K562 (cell line): ENCODE results near the gene OSBPL3. TPM values are rescaled to one million over a fixed set of nuclear protein-coding genes. Genes with fewer than 3 reads are reported as not detected.

Experiments used
- ATAC-seq: fragments of 200-7000 bp; cut with Tn5 transposase; 3 replicates; pipeline ENCODE4 v1.9.1; 2020; ENCODE audit warnings: moderate library complexity
- BruUV-seq: library from RNA; stranded (reverse); fragments of 400-500 nt; replicated peaks from 2 replicates; lab custom pipeline; 2021; lab: Mats Ljungman, UMichigan
- CTCF ChIA-PET: fragments of 300-600 bp; formaldehyde crosslinking; extraction: SDS; loops from one replicate; lab custom pipeline; 2021; ENCODE audit warnings: low intra/inter-chr PET ratio; lab: Yijun Ruan, JAX
- POLR2A ChIA-PET: fragments of 300-600, 350-650 bp; sonication (Branson Sonifier 250); formaldehyde crosslinking; extraction: SDS; loops from one replicate; lab custom pipeline; 2021; ENCODE audit warnings: antibody characterized with exemption, inconsistent platforms; lab: Yijun Ruan, JAX
- DNase-seq, 4 experiments: peaks; one replicate each; pipeline versions ENCODE4 v3.0.0 to v3.0.0-alpha.2; 2011 to 2018; ENCODE audit warnings: low spot score in 3 of 4, mixed read lengths in 3 of 4; ENCODE audit errors: extremely low read depth in 1 of 4
- FAIRE-seq: peaks from 2 replicates; lab custom pipeline; 2011; peaks lifted over from hg19 to GRCh38; lab: Jason Lieb, UNC
- H2AFZ ChIP-seq: 2 replicates; pipeline ENCODE4 v1.6.0; 2011; ENCODE audit warnings: low read depth, low read length, control low read depth, inconsistent platforms
- H3K27ac ChIP-seq: fragments of 200-600 bp; 3 replicates; pipeline ENCODE4 v1.8.0; 2011; ENCODE audit warnings: low read depth, mild to moderate bottlenecking, control low read depth, inconsistent platforms, low read length, moderate library complexity, mixed read lengths; ENCODE audit errors: extremely low read depth
- H3K27me3 ChIP-seq, 2 experiments: fragments of 300-600 bp in 1 of 2; 2 replicates in 1 of 2; 3 replicates in 1 of 2; pipeline versions ENCODE4 v1.6.0 to v1.8.0; 2011; ENCODE audit warnings: inconsistent platforms in 2 of 2, low read length in 2 of 2, mild to moderate bottlenecking in 1 of 2, mixed read lengths in 1 of 2, moderate library complexity in 1 of 2; ENCODE audit not compliant: control insufficient read depth in 2 of 2, insufficient read depth in 2 of 2
- H3K36me3 ChIP-seq: fragments of 300-600 bp; 3 replicates; pipeline ENCODE4 v1.8.0; 2011; ENCODE audit warnings: mild to moderate bottlenecking, low read length, inconsistent platforms; ENCODE audit not compliant: control insufficient read depth, insufficient read depth
- H3K4me1 ChIP-seq, 2 experiments: fragments of 200-600 bp in 1 of 2; replicated peaks in 1 of 2; 2 replicates in 1 of 2; 3 replicates in 1 of 2; pipeline versions ENCODE4 v1.5.1 to v1.8.0; 2011; ENCODE audit warnings: inconsistent platforms in 2 of 2, low read length in 2 of 2, mild to moderate bottlenecking in 1 of 2, mixed read lengths in 1 of 2, moderate library complexity in 1 of 2; ENCODE audit not compliant: control insufficient read depth in 2 of 2, insufficient read depth in 2 of 2
- H3K4me2 ChIP-seq: 2 replicates; pipeline ENCODE4 v1.6.1; 2011; ENCODE audit warnings: low read length, control low read depth, inconsistent platforms, mixed read lengths; ENCODE audit not compliant: insufficient read depth
- H3K4me3 ChIP-seq: fragments of 200-600 bp; sonication (generic), shearing (Covaris generic); 2 replicates; pipeline ENCODE4 v1.5.1; 2016; ENCODE audit warnings: control low read depth, inconsistent platforms
- H3K79me2 ChIP-seq: fragments of 200-600 bp; 3 replicates; pipeline ENCODE4 v1.8.0; 2011; ENCODE audit warnings: low read length, inconsistent platforms; ENCODE audit not compliant: control insufficient read depth, insufficient read depth
- H3K9ac ChIP-seq, 2 experiments: 2 replicates each; pipeline versions ENCODE4 v1.6.0 to v1.6.1; 2011; ENCODE audit warnings: low read depth in 2 of 2, low read length in 2 of 2, control low read depth in 1 of 2, inconsistent platforms in 1 of 2, mild to moderate bottlenecking in 1 of 2, mixed read lengths in 1 of 2; ENCODE audit not compliant: insufficient read depth in 1 of 2
- H3K9me1 ChIP-seq: one replicate; pipeline ENCODE4 v1.6.0; 2011; ENCODE audit warnings: inconsistent platforms, mild to moderate bottlenecking, low read length, moderate library complexity; ENCODE audit not compliant: control insufficient read depth, insufficient read depth
- H3K9me3 ChIP-seq: replicated peaks from 2 replicates; pipeline ENCODE4 v1.5.1; 2011; ENCODE audit warnings: low read depth, low read length, inconsistent platforms; ENCODE audit not compliant: control insufficient read depth, insufficient read depth
- H4K20me1 ChIP-seq: replicated peaks from 2 replicates; pipeline ENCODE4 v1.6.1; 2011; ENCODE audit warnings: low read length, inconsistent platforms, mixed read lengths; ENCODE audit not compliant: control insufficient read depth, insufficient read depth
- CHD2 ChIP-seq: IDR thresholded peaks from 2 replicates; pipeline ENCODE4 v1.6.1; 2011; ENCODE audit warnings: low read depth, low read length
- EHMT2 ChIP-seq: fragments of 450-650 bp; IDR thresholded peaks from 2 replicates; pipeline ENCODE4 v1.6.1; 2018; ENCODE audit warnings: antibody characterized with exemption
- HNRNPUL1 ChIP-seq: fragments of 200-400 bp; formaldehyde crosslinking; IDR thresholded peaks from 2 replicates; pipeline ENCODE4 v1.6.1; 2017; ENCODE audit warnings: low read length
- IFI16 ChIP-seq: fragments of 250-450 bp; sonication (Bioruptor Pico); IDR thresholded peaks from 2 replicates; pipeline ENCODE4 v2.1.2; 2022; ENCODE audit warnings: mild to moderate bottlenecking, inconsistent platforms
- RNF2 ChIP-seq: sonication (generic); IDR thresholded peaks from 2 replicates; pipeline ENCODE4 v1.6.1; 2016
- SMARCA5 ChIP-seq: fragments of 450-650 bp; IDR thresholded peaks from 2 replicates; pipeline ENCODE4 v1.6.1; 2016
- ZBTB5 ChIP-seq: fragments of 450-650 bp; IDR thresholded peaks from 2 replicates; pipeline ENCODE4 v1.6.1; 2017; ENCODE audit warnings: antibody characterized with exemption
- ZNF780A ChIP-seq: fragments of 250-450 bp; sonication (Bioruptor Pico); IDR thresholded peaks from 2 replicates; pipeline ENCODE4 v1.5.0; 2021; ENCODE audit warnings: mild to moderate bottlenecking
- WGBS: fragments of 100-300 bp; shearing (Covaris generic); methylation state at CpG from one replicate; pipeline ENCODE4 v1.1.6; 2016; ENCODE audit warnings: low coverage, mixed read lengths; ENCODE audit not compliant: insufficient coverage; ENCODE audit errors: missing lambda C conversion rate; 5-methylcytosine and 5-hydroxymethylcytosine counted together
- in situ Hi-C: fragments of 300-500 bp; cut with MboI; formaldehyde crosslinking; loops from 4 replicates; pipeline ENCODE4 v1.15.0; 2018; ENCODE audit warnings: inconsistent platforms, mixed read lengths
- intact Hi-C: fragments of 100-400 bp; cut with micrococcal nuclease; formaldehyde crosslinking; loops from 2 replicates; pipeline ENCODE4 v1.14.2; 2022
- polyA plus RNA-seq, 8 experiments: library from polyadenylated mRNA; depleted of rRNA in 4 of 8; stranded (reverse) in 5 of 8; unstranded in 3 of 8; fragments of >200 nt; fragmentation: Nextera tagmentation in 2 of 8; fragmentation: Illumina TruSeq in 1 of 8; extraction: Ambion mirVana in 2 of 8; extraction: Trizol in 1 of 8; gene quantifications; 2 replicates each; pipeline versions ENCODE4 v1.2.1 to v1.2.3, GENCODE V29; 2011 to 2014; ENCODE audit warnings: inconsistent platforms in 1 of 8, missing spikeins in 1 of 8
- total RNA-seq, 7 experiments: library from RNA; depleted of rRNA in 6 of 7; stranded (reverse); fragments of >200 nt in 6 of 7; fragmentation: Illumina TruSeq in 2 of 7; extraction: Trizol in 2 of 7; gene quantifications; 2 replicates each; pipeline versions ENCODE4 v1.2.1 to v1.2.3, GENCODE V29; 2011 to 2021; ENCODE audit warnings: low replicate concordance in 1 of 7
- TF ChIP-seq, protein P1 (sequence below), 2 experiments: IDR thresholded peaks; 2 replicates each; pipeline ENCODE4 v1.6.1; 2012; ENCODE audit warnings: improper control_type of control experiment in 2 of 2, low read depth in 2 of 2, low read length in 2 of 2, borderline replicate concordance in 1 of 2
- TF ChIP-seq, protein P2 (sequence below): fragments of 250-450 bp; sonication (Bioruptor Pico); IDR thresholded peaks from 2 replicates; pipeline ENCODE4 v1.8.0; 2022; ENCODE audit warnings: moderate library complexity, mild to moderate bottlenecking, inconsistent platforms

The OSBPL3 gene
- total and polyA plus RNA-seq, 9 of the 15 experiments (the other 6 are each of a cell fraction or from before 2014, with no cell fraction given), result 4.8 to 37.2 (median 26.5) TPM

DNA sequence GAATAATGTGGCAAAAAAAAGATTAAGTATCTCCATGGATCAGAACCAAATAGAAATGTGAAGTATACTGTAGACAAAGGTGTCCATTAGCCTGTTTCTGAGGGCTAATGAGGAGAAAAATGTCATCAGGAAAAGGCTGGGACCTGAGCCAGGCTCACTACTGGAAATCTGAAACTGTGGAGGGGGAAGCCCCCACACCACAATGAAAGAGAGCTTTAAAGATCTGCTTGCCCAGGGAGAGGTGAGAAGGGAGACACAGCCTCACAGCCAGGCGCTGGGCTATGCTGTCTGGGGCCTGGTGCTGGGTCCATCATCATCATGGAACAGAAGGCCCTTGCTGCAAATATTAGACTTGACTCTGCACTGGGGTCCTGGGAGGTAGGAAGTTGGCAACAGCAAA lies 90.4 kb downstream of the OSBPL3 start:
- ATAC-seq (no peak), FAIRE-seq (no peak), DNase-seq (no peak)
- no peaks in the 10 kb centered on the region for H3K9me3 ChIP-seq
- H2AFZ ChIP-seq, result no peak overlapping the region
- H3K4me1 ChIP-seq, result peaks cover 0 to under 1% of the 10 kb centered on the region in 2 experiments; a peak in 2 of 5 replicates
- BruUV-seq, result no TSS peak
- intact Hi-C loops (no loop called here), in situ Hi-C loops (no loop called here)
- CTCF ChIA-PET, result no interaction called here
- no peaks in the 10 kb centered on the region for H3K27me3 ChIP-seq
- H4K20me1 ChIP-seq, result no peaks in the 10 kb centered on the region
- no peak overlapping the region for H3K4me3 ChIP-seq
- peaks cover 19% of the 10 kb centered on the region for H3K79me2 ChIP-seq
- H3K27ac ChIP-seq, result no peak overlapping the region
- WGBS, result 100% methylated on average over 1 of the region's 1 CpG
- H3K36me3 ChIP-seq, result peaks cover 38% of the 10 kb centered on the region; the same call in 2 of the 3 replicates
- H3K9me1 ChIP-seq, result no peaks in the 10 kb centered on the region
- H3K9ac ChIP-seq, result no peak overlapping the region
- POLR2A ChIA-PET, result no interaction called here
- H3K4me2 ChIP-seq, result no peak overlapping the region
- no peak for TF ChIP-seq SMARCA5
- TF ChIP-seq, protein P1, sequence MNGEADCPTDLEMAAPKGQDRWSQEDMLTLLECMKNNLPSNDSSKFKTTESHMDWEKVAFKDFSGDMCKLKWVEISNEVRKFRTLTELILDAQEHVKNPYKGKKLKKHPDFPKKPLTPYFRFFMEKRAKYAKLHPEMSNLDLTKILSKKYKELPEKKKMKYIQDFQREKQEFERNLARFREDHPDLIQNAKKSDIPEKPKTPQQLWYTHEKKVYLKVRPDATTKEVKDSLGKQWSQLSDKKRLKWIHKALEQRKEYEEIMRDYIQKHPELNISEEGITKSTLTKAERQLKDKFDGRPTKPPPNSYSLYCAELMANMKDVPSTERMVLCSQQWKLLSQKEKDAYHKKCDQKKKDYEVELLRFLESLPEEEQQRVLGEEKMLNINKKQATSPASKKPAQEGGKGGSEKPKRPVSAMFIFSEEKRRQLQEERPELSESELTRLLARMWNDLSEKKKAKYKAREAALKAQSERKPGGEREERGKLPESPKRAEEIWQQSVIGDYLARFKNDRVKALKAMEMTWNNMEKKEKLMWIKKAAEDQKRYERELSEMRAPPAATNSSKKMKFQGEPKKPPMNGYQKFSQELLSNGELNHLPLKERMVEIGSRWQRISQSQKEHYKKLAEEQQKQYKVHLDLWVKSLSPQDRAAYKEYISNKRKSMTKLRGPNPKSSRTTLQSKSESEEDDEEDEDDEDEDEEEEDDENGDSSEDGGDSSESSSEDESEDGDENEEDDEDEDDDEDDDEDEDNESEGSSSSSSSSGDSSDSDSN (IDR thresholded peaks at IDR 0.05; ENCODE audit: borderline replicate concordance in 1 of 2, low read depth in 2 of 2, low read length in 2 of 2), result no peak

GRCh38 chr7:24888653-24889052 lies 91.3 kb downstream of the OSBPL3 start:
- Histone ChIP-seq H3K4me2 (no peak overlapping the region), H3K4me3 (no peak overlapping the region), H3K27ac (no peak overlapping the region), H4K20me1 (no peaks in the 10 kb centered on the region), H2AFZ (no peak overlapping the region), H3K36me3 (peaks cover 43% of the 10 kb centered on the region; the same call in 2 of the 3 replicates), H3K9ac (no peak overlapping the region), H3K4me1 (no peaks in the 10 kb centered on the region), H3K27me3 (no peaks in the 10 kb centered on the region), H3K79me2 (peaks cover 12% of the 10 kb centered on the region), H3K9me1 (no peaks in the 10 kb centered on the region), H3K9me3 (no peaks in the 10 kb centered on the region)
- ATAC-seq (no peak), DNase-seq (no peak), FAIRE-seq (no peak)
- intact Hi-C loops, result no loop called here
- BruUV-seq, result no TSS peak
- ChIA-PET POLR2A (no interaction called here), CTCF (no interaction called here)
- in situ Hi-C loops, result no loop called here
- no peak for TF ChIP-seq ZBTB5
- TF ChIP-seq, protein P2, sequence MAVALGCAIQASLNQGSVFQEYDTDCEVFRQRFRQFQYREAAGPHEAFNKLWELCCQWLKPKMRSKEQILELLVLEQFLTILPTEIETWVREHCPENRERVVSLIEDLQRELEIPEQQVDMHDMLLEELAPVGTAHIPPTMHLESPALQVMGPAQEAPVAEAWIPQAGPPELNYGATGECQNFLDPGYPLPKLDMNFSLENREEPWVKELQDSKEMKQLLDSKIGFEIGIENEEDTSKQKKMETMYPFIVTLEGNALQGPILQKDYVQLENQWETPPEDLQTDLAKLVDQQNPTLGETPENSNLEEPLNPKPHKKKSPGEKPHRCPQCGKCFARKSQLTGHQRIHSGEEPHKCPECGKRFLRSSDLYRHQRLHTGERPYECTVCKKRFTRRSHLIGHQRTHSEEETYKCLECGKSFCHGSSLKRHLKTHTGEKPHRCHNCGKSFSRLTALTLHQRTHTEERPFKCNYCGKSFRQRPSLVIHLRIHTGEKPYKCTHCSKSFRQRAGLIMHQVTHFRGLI (CRISPR knock-in tag), result no peak
- no peak for TF ChIP-seq ZNF780A (CRISPR knock-in tag)
- TF ChIP-seq IFI16, result no peak
- no peak for TF ChIP-seq HNRNPUL1
- TF ChIP-seq EHMT2, result no peak
- TF ChIP-seq CHD2, result no peak
- TF ChIP-seq RNF2, result no peak
